Stimulated activated memory B cell treated with anti-CD40 and anti-IgM and Interleukin-4, amounts not matched to agents 10 μg/mL and 1 μg/mL and 100 μg/mL, for 72 hours (primary cell): ENCODE data around the gene MTA3.

Experiments
- ATAC-seq: fragments of 150-1000 bp; cut with Tn5 transposase; 2 replicates; pipeline ENCODE4 v1.10.0; 2021
- H3K27ac Mint-ChIP-seq: one replicate; pipeline ENCODE4 v1.8.0; 2022; ENCODE audit warnings: mild to moderate bottlenecking, mixed read lengths
- H3K27me3 Mint-ChIP-seq: one replicate; pipeline ENCODE4 v1.8.0; 2022; ENCODE audit warnings: mixed read lengths
- H3K36me3 Mint-ChIP-seq: one replicate; pipeline ENCODE4 v1.8.0; 2022; ENCODE audit warnings: mixed read lengths
- H3K4me1 Mint-ChIP-seq: one replicate; pipeline ENCODE4 v1.8.0; 2022; ENCODE audit warnings: mixed read lengths
- H3K4me3 Mint-ChIP-seq: one replicate; pipeline ENCODE4 v1.8.0; 2022; ENCODE audit warnings: mild to moderate bottlenecking, moderate library complexity, mixed read lengths
- H3K9me3 Mint-ChIP-seq: one replicate; pipeline ENCODE4 v1.8.0; 2022; ENCODE audit warnings: mixed read lengths

Gene MTA3

DNA sequence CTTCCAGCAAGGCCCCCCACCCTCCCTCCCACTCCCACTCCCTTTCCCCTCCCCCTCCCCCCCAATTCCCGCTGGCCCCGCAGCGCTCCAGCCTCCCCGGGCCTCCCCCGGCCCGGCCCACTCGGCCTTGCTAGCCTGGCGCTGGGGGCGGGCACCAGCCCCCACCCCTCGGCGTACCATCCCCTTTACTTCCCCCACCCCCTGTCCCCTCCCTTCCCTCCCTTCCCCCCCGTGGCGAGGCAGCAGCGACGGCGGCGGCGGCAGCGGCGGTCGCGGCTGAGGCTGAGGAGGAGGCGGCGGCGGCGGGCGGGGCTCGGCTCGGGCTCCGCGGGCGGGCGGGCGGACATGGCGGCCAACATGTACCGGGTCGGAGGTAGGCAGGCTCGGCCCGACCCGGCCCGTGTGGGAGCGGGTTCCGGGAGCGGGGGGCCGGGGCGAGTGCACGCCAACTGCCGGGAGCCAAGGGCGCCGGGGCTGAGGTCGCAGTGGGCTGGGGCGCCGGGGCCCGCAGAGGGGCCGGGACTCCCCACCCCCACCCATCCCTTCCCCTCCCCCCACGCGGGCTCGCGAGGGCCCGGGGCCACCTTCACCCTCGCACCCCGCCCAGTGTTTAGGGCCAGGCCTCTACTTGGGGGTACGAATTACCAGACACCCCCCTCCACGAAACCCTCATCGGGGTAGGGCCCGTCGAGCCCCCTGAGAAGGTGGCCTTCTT lies at the start of gene MTA3:
TSS of gene MTA3 (plus strand) at position 232 of the 715 bp plus-strand sequence. CDS start at position 346, 114 bp downstream.
- Mint-ChIP-seq H3K4me3 (peak within 1 kb of the TSS; percentile 88), H3K27me3 (no peaks in the 10 kb centered on the region), H3K36me3 (peaks cover 6% of the 10 kb centered on the region), H3K4me1 (peaks cover 31% of the 10 kb centered on the region), H3K27ac (peak within 1 kb of the TSS; percentile 88), H3K9me3 (no peaks in the 10 kb centered on the region)
- peak; percentile 72 for ATAC-seq

GRCh38 chr2:42519624-42520023 lies 48.8 kb upstream of the MTA3 start:
- H3K36me3 Mint-ChIP-seq, result no peaks in the 10 kb centered on the region
- H3K9me3 Mint-ChIP-seq, result no peaks in the 10 kb centered on the region
- ATAC-seq, result no peak
- no peak overlapping the region for H3K27ac Mint-ChIP-seq
- H3K4me1 Mint-ChIP-seq, result peaks cover 5% of the 10 kb centered on the region
- H3K27me3 Mint-ChIP-seq, result no peaks in the 10 kb centered on the region
- no peak overlapping the region for H3K4me3 Mint-ChIP-seq

DNA sequence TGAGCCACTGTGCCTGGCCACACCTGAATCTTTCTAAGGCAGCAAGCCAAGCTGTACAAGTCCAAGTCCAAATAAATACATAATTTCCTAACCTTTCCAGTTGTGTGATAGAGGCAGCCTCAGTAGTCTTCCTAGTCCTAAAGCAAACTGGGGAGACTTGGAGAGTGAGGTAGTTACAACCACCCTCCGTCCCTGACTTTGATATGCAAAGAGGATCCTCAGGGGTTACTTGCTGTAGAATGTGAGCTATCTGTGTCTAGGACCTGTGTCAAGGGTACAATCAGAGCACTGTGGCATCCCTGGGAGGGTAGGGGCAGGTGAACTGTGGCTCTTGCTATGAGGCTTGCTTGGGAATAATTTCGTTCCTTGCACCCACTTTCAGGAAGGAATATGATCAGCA lies 46.4 kb upstream of the MTA3 start:
- peaks cover 4% of the 10 kb centered on the region for H3K9me3 Mint-ChIP-seq
- no peaks in the 10 kb centered on the region for H3K36me3 Mint-ChIP-seq
- no peaks in the 10 kb centered on the region for H3K4me1 Mint-ChIP-seq
- H3K27ac Mint-ChIP-seq, result no peak overlapping the region
- no peak for ATAC-seq
- H3K27me3 Mint-ChIP-seq, result no peaks in the 10 kb centered on the region
- no peak overlapping the region for H3K4me3 Mint-ChIP-seq

GRCh38 chr2:42523341-42523740 lies 45.1 kb upstream of the MTA3 start:
- Mint-ChIP-seq H3K4me1 (no peaks in the 10 kb centered on the region), H3K9me3 (peaks cover 4% of the 10 kb centered on the region), H3K27ac (no peak overlapping the region), H3K36me3 (no peaks in the 10 kb centered on the region), H3K4me3 (no peak overlapping the region), H3K27me3 (no peaks in the 10 kb centered on the region)
- ATAC-seq, result no peak

DNA sequence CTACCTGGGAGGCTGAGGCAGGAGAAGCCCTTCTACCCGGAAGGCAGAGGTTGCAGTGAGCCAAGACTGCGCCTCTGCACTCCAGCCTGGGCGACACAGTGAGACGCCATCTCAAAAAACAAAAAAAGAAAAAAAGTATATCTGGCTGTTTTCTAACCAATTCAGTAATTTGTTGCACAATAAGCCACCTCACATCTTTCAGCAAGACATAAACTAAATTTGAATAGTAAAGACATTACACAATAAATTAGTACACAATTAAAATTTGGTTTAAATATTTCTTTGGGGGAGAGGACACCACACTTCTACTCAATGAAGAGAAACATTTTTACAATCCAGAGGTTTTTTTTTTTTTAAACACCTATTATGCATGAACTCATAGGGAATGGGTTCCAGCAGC lies 36.0 kb upstream of the MTA3 start:
- no peaks in the 10 kb centered on the region for H3K4me1 Mint-ChIP-seq
- H3K27ac Mint-ChIP-seq, result no peak overlapping the region
- H3K27me3 Mint-ChIP-seq, result no peaks in the 10 kb centered on the region
- H3K9me3 Mint-ChIP-seq, result no peaks in the 10 kb centered on the region
- ATAC-seq, result no peak
- no peaks in the 10 kb centered on the region for H3K36me3 Mint-ChIP-seq
- no peak overlapping the region for H3K4me3 Mint-ChIP-seq

DNA sequence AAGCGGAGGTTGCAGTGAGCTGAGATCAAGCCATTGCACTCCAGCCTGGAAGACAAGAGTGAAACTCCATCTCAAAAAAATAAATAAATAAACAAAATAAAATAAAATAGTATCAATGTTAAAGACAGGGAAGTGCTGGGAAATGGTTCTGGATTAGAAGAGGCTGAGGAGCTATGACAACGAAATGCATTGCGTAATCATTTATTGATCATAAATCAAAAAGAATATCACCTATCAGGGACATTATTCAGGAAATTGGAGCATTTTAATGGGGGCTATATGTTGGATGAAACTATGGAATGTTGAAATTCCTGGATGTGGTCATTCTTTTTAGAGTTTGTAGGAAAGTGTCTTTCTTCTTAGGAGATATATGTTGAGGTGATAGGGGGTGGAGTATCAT lies 30.9 kb upstream of the MTA3 start:
- no peak overlapping the region for H3K27ac Mint-ChIP-seq
- no peaks in the 10 kb centered on the region for H3K36me3 Mint-ChIP-seq
- H3K9me3 Mint-ChIP-seq, result peaks cover 2% of the 10 kb centered on the region
- no peaks in the 10 kb centered on the region for H3K4me1 Mint-ChIP-seq
- no peak for ATAC-seq
- no peak overlapping the region for H3K4me3 Mint-ChIP-seq
- no peaks in the 10 kb centered on the region for H3K27me3 Mint-ChIP-seq

- no peak for ATAC-seq
- Mint-ChIP-seq H3K4me3 (no peak overlapping the region), H3K4me1 (peaks cover 12% of the 10 kb centered on the region), H3K27ac (no peak overlapping the region), H3K9me3 (peaks cover 2% of the 10 kb centered on the region), H3K36me3 (no peaks in the 10 kb centered on the region), H3K27me3 (no peaks in the 10 kb centered on the region)
Measured at GRCh38 chr2:42542871-42543270, 25.6 kb upstream of the MTA3 start.

GRCh38 chr2:42545023-42545721 lies 23.3 kb upstream of the MTA3 start:
- Mint-ChIP-seq H3K27ac (no peak overlapping the region), H3K27me3 (no peaks in the 10 kb centered on the region), H3K9me3 (no peaks in the 10 kb centered on the region), H3K4me3 (no peak overlapping the region), H3K36me3 (no peaks in the 10 kb centered on the region), H3K4me1 (peaks cover 12% of the 10 kb centered on the region)
- no peak for ATAC-seq

DNA sequence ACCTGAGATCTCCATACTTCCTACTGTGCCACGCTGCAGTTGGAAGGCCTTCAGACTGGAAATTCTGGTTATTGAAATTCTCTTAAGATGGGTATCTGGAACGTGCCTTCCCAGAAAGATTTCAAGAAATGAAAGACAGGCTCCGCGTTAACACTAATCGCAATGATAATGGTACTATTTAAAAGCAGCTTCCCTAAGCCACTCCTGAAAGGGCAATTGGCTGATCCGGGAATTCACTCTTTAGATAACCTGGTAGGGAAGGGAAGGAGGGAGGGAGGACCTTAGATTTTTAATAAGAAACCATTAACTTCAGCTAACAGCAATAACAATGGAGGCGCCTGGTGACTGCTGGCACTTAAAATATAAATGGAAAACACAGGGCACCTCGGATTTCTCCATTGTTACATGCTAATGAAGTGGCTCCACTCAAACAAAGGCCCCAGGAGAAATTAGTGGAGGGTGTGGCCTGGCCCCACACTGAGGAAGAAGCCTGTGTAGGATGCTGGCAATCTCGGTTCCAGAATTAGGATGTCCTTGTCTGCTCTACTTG lies 22.5 kb upstream of the MTA3 start:
- Mint-ChIP-seq H3K4me3 (no peak overlapping the region), H3K9me3 (no peaks in the 10 kb centered on the region), H3K36me3 (no peaks in the 10 kb centered on the region), H3K27me3 (no peaks in the 10 kb centered on the region), H3K27ac (no peak overlapping the region), H3K4me1 (peaks cover 12% of the 10 kb centered on the region)
- no peak for ATAC-seq

DNA sequence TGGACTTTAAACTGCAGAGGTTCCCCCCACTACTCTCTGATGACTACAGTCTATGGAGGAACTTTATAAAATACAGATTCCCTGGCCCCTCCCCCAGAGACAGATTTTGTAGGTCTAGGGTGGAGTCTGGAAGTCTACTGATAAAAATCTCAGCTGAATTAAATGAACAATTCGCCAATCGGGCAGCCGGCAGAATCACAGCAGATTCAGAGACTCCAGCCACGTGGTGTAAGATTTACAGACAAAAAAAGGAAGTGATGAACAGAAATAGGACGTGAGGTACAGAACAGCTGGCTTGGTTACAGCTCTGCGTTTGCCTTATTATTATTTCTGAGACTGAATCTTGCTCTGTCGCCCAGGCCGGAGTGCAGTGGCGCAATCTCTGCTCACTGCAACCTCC lies 21.4 kb upstream of the MTA3 start:
- Mint-ChIP-seq H3K4me1 (peaks cover 12% of the 10 kb centered on the region), H3K36me3 (no peaks in the 10 kb centered on the region), H3K27ac (peak overlapping the region; percentile 65)

GRCh38 chr2:42547446-42548295 lies 20.8 kb upstream of the MTA3 start:
- H3K36me3 Mint-ChIP-seq, result no peaks in the 10 kb centered on the region
- no peak for ATAC-seq
- peaks cover 12% of the 10 kb centered on the region for H3K4me1 Mint-ChIP-seq
- H3K4me3 Mint-ChIP-seq, result peak overlapping the region; percentile 45
- H3K27ac Mint-ChIP-seq, result peak overlapping the region; percentile 65
- H3K9me3 Mint-ChIP-seq, result no peaks in the 10 kb centered on the region
- no peaks in the 10 kb centered on the region for H3K27me3 Mint-ChIP-seq

More for the DNA sequence above, 21.4 kb upstream of the MTA3 start:
- Mint-ChIP-seq H3K4me3 (peak overlapping the region; percentile 45), H3K27me3 (no peaks in the 10 kb centered on the region), H3K9me3 (no peaks in the 10 kb centered on the region)
- peak; percentile 80 for ATAC-seq

GRCh38 chr2:42550870-42551269 lies 17.6 kb upstream of the MTA3 start:
- no peak for ATAC-seq
- no peak overlapping the region for H3K27ac Mint-ChIP-seq

DNA sequence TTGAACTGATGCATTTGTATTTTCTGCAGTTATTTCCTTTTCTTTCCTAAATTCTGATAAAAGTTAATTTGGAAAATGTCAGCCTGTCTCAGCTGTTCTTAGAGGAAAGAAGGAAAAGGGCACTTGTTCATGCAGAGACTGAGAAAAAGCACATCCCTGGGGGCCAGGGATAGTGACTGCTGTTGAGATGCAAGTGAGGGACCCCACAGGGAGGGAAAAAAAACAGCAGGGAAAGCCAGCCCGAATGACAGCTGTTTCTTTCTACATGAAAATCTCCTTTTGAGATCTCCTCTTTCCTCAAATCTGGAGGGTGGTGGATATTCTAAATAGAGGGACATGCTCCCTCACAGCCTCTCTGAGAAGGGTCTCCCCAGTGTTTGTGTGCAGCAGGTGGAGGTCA lies 14.0 kb upstream of the MTA3 start:
- Mint-ChIP-seq H3K27ac (no peak overlapping the region), H3K4me1 (no peaks in the 10 kb centered on the region), H3K36me3 (no peaks in the 10 kb centered on the region), H3K27me3 (no peaks in the 10 kb centered on the region), H3K4me3 (no peak overlapping the region), H3K9me3 (no peaks in the 10 kb centered on the region)
- ATAC-seq, result no peak

More at GRCh38 chr2:42550870-42551269, 17.6 kb upstream of the MTA3 start:
- Mint-ChIP-seq H3K9me3 (no peaks in the 10 kb centered on the region), H3K4me3 (no peak overlapping the region), H3K36me3 (no peaks in the 10 kb centered on the region), H3K27me3 (no peaks in the 10 kb centered on the region), H3K4me1 (peaks cover 12% of the 10 kb centered on the region)

DNA sequence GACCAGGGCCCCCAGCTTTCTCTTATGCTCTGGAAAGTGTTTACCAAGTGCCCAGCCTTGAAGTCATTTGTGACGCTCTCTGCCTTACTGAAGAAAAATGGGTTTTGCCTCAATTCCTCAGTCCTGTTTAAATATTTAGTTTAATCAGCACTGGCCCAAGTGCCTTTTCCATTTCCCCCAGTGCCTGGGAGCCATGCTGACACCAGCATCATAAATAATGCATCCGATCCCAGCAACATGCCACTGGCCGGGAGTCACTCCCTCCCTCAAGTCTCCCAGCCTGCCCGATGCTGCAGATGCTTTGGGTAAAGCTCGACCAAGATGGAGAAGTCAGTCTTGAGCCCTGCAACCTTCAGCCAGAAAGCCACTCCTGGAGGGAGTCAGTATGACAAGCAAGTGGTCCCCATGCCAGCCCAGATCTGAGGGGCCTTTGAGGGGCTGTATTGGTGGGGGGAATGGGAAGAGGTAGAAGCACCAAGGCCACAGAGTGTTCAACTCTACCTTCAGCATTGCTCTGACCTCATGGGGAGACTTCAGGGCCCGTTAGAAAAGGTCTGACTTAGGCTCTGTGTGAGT lies 12.0 kb upstream of the MTA3 start:
- Mint-ChIP-seq H3K27me3 (no peaks in the 10 kb centered on the region), H3K4me1 (peaks cover 8% of the 10 kb centered on the region), H3K36me3 (no peaks in the 10 kb centered on the region), H3K27ac (no peak overlapping the region), H3K9me3 (no peaks in the 10 kb centered on the region), H3K4me3 (no peak overlapping the region)
- ATAC-seq, result peak; percentile 28

GRCh38 chr2:42557306-42557705 lies 11.1 kb upstream of the MTA3 start:
- Mint-ChIP-seq H3K4me3 (no peak overlapping the region), H3K36me3 (no peaks in the 10 kb centered on the region), H3K27me3 (no peaks in the 10 kb centered on the region), H3K4me1 (peaks cover 15% of the 10 kb centered on the region), H3K27ac (no peak overlapping the region), H3K9me3 (no peaks in the 10 kb centered on the region)
- ATAC-seq, result no peak
